GM18870 (cell line): ENCODE data around the gene MAP1LC3B.

ENCODE experiments used
- ATAC-seq: cut with Tn5 transposase; IDR thresholded peaks from one replicate; pipeline ENCODE4 v1.9.1; 2021; ENCODE audit warnings: moderate library complexity; ENCODE audit not compliant: unreplicated experiment

MAP1LC3B gene

GRCh38 chr16:87425941-87426340, 33.8 kb downstream of the MAP1LC3B start:
- ATAC-seq = no peak

GRCh38 chr16:87426423-87427215, 34.5 kb downstream of the MAP1LC3B start:
- ATAC-seq = no peak

GRCh38 chr16:87431926-87432325, 39.8 kb downstream of the MAP1LC3B start:
- no peak for ATAC-seq

GRCh38 chr16:87432330-87432915, 40.3 kb downstream of the MAP1LC3B start:
- ATAC-seq = no peak

GRCh38 chr16:87434146-87434667, 42.1 kb downstream of the MAP1LC3B start:
- no peak for ATAC-seq

- no peak for ATAC-seq
Observed at GRCh38 chr16:87435372-87436224, 43.5 kb downstream of the MAP1LC3B start.

- no peak for ATAC-seq
Observed at GRCh38 chr16:87436225-87437172, 44.4 kb downstream of the MAP1LC3B start.

- no peak for ATAC-seq
Observed at GRCh38 chr16:87437327-87437726, 45.2 kb downstream of the MAP1LC3B start.

- ATAC-seq = no peak
Observed at GRCh38 chr16:87437911-87438610, 45.9 kb downstream of the MAP1LC3B start.

GRCh38 chr16:87438611-87438985, 46.5 kb downstream of the MAP1LC3B start:
- no peak for ATAC-seq

- no peak for ATAC-seq
Observed at GRCh38 chr16:87439926-87440325, 47.8 kb downstream of the MAP1LC3B start.

GRCh38 chr16:87441886-87442580, 49.9 kb downstream of the MAP1LC3B start:
- ATAC-seq = no peak

GRCh38 chr16:87442581-87442966, 50.4 kb downstream of the MAP1LC3B start:
- ATAC-seq = no peak

GRCh38 chr16:87443016-87443415, 50.9 kb downstream of the MAP1LC3B start:
- ATAC-seq = no peak

- no peak for ATAC-seq
Observed at GRCh38 chr16:87443964-87444363, 51.8 kb downstream of the MAP1LC3B start.

GRCh38 chr16:87445486-87445885, 53.4 kb downstream of the MAP1LC3B start:
- ATAC-seq = no peak

GRCh38 chr16:87446479-87446878, 54.3 kb downstream of the MAP1LC3B start:
- ATAC-seq = no peak

GRCh38 chr16:87447323-87447722, 55.2 kb downstream of the MAP1LC3B start:
- no peak for ATAC-seq

- ATAC-seq = no peak
Observed at GRCh38 chr16:87448866-87449265, 56.7 kb downstream of the MAP1LC3B start.
